H1 (cell line): ENCODE measurements around the gene FDPS. TPM values are rescaled to one million over a fixed set of nuclear protein-coding genes. Genes with fewer than 3 reads are reported as not detected.

Experiments used
- RNF2 ChIP-seq: fragments of 200-900, 300-1000 bp; sonication (generic); IDR thresholded peaks from 2 replicates; pipeline ENCODE4 v1.7.1; 2016; ENCODE audit warnings: borderline replicate concordance, low read depth, mild to moderate bottlenecking, antibody characterized with exemption, low read length; ENCODE audit not compliant: poor library complexity, severe bottlenecking; ENCODE audit errors: missing control alignments
- SP2 ChIP-seq: IDR thresholded peaks from 2 replicates; pipeline ENCODE4 v1.6.1; 2012; ENCODE audit warnings: mild to moderate bottlenecking, low read length, inconsistent platforms
- ZNF274 ChIP-seq: IDR thresholded peaks from 2 replicates; pipeline ENCODE4 v1.7.0; 2012; ENCODE audit warnings: low read length, borderline replicate concordance; ENCODE audit errors: extremely low read depth
- polyA plus RNA-seq, 7 experiments: library from polyadenylated mRNA; depleted of rRNA in 3 of 7; stranded (reverse) in 5 of 7; unstranded in 2 of 7; fragments of >200 nt in 5 of 7; fragments of 200-250 nt in 2 of 7; gene quantifications; 1 replicate in 5 of 7; 2 replicates in 1 of 7; 4 replicates in 1 of 7; pipeline versions ENCODE4 v1.2.1 to v1.2.3, GENCODE V29; 2011 to 2013; ENCODE audit warnings: missing spikeins in 2 of 7, mixed read lengths in 2 of 7
- total RNA-seq: library from RNA; stranded (reverse); fragmentation: NEBNext Ultra II Directional; extraction: Animal tissue kit (Norgen Biotek cat#: 25700); gene quantifications from 2 replicates; pipeline ENCODE4 v1.2.1, GENCODE V29; 2021
- TF ChIP-seq, protein P1 (sequence below): IDR thresholded peaks from 2 replicates; pipeline ENCODE4 v1.6.1; 2011; ENCODE audit warnings: low read length, improper control_type of control experiment

Gene FDPS
- total and polyA plus RNA-seq, 2 of the 8 experiments (the other 6 are each of a cell fraction or from before 2014, with no cell fraction given) = 267 to 368 TPM

DNA sequence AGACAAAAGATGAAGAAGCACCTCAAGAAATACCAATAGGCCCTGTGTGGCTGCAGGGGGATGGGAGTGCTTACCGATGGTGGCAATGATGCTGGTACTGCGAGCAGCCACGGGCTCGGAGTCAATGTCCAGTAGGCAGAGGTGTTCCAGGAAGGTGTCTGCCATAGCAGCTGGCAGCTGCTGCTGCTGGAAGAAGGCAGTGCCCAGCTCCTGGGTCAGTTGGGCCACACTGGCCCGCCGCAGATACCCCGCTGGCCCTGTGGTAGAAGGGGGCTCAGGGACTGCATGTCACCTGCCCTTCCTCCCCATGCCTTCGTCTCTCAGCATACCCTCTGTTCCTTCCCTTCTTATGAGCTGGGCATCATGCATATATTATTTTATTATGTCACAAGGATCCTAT lies 8.6 kb upstream of the FDPS start (continued):
- TF ChIP-seq RNF2 = no peak
- TF ChIP-seq SP2 = no peak
- no peak for TF ChIP-seq ZNF274
- TF ChIP-seq, protein P1, sequence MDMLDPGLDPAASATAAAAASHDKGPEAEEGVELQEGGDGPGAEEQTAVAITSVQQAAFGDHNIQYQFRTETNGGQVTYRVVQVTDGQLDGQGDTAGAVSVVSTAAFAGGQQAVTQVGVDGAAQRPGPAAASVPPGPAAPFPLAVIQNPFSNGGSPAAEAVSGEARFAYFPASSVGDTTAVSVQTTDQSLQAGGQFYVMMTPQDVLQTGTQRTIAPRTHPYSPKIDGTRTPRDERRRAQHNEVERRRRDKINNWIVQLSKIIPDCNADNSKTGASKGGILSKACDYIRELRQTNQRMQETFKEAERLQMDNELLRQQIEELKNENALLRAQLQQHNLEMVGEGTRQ = no peak
- TF ChIP-seq, all 59 proteins: peak for 0
